IMR-90 (cell line): ENCODE measurements around the gene ZMAT5.

Experiments used
- BHLHE40 ChIP-seq: fragments of 150-350 bp; IDR thresholded peaks from 2 replicates; pipeline ENCODE4 v1.6.1; 2016; ENCODE audit warnings: mild to moderate bottlenecking, low read depth, low read length
- MAFK ChIP-seq: IDR thresholded peaks from 2 replicates; pipeline ENCODE4 v1.6.1; 2012; ENCODE audit warnings: low read depth, low read length, improper control_type of control experiment
- MXI1 ChIP-seq: IDR thresholded peaks from 2 replicates; pipeline ENCODE4 v1.6.1; 2012; ENCODE audit warnings: low read depth, mild to moderate bottlenecking, low read length, moderate library complexity, borderline replicate concordance
- POLR2A ChIP-seq: IDR thresholded peaks from 2 replicates; pipeline ENCODE4 v1.6.1; 2012; ENCODE audit warnings: mild to moderate bottlenecking, low read depth, low read length
- RAD21 ChIP-seq: IDR thresholded peaks from 2 replicates; pipeline ENCODE4 v1.6.1; 2012; ENCODE audit warnings: low read length, improper control_type of control experiment
- SMC3 ChIP-seq: fragments of 150-350 bp; IDR thresholded peaks from 2 replicates; pipeline ENCODE4 v1.6.1; 2016; ENCODE audit warnings: low read depth, mild to moderate bottlenecking, antibody characterized with exemption, low read length, moderate library complexity
- TF ChIP-seq, protein P1 (sequence below): conservative IDR thresholded peaks from 2 replicates; pipeline ENCODE4 v1.5.1; 2012; ENCODE audit warnings: mild to moderate bottlenecking, low read depth, low read length, improper control_type of control experiment
- TF ChIP-seq, protein P2 (sequence below): fragments of 150-350 bp; IDR thresholded peaks from 2 replicates; pipeline ENCODE4 v1.6.1; 2017; ENCODE audit warnings: mild to moderate bottlenecking, antibody characterized with exemption, low read length, low read depth

DNA sequence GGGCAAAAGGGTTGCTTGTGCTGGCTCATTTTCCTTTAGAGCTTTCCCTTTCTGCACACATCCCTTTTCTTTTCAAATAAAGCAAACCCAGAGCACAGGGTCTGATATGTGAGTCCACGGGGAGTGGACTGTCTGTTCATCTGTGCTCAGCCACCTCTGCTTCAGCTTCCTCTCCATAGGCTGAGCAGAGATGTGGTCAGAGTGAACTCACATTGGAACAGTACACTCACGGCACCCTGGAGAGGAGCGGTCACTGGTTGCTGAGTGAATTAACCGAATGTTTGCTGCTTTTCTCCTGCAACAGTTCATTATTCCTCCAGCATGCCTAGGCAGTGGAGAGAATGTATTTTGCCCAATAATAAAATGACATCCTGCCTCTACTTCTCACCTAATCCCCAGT, 83.3 kb downstream of the ZMAT5 start:
- TF ChIP-seq, protein P1, sequence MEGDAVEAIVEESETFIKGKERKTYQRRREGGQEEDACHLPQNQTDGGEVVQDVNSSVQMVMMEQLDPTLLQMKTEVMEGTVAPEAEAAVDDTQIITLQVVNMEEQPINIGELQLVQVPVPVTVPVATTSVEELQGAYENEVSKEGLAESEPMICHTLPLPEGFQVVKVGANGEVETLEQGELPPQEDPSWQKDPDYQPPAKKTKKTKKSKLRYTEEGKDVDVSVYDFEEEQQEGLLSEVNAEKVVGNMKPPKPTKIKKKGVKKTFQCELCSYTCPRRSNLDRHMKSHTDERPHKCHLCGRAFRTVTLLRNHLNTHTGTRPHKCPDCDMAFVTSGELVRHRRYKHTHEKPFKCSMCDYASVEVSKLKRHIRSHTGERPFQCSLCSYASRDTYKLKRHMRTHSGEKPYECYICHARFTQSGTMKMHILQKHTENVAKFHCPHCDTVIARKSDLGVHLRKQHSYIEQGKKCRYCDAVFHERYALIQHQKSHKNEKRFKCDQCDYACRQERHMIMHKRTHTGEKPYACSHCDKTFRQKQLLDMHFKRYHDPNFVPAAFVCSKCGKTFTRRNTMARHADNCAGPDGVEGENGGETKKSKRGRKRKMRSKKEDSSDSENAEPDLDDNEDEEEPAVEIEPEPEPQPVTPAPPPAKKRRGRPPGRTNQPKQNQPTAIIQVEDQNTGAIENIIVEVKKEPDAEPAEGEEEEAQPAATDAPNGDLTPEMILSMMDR, result no peak
- no peak for TF ChIP-seq POLR2A
- TF ChIP-seq SMC3, result no peak
- no peak for TF ChIP-seq BHLHE40
- TF ChIP-seq MAFK, result no peak
- TF ChIP-seq, protein P2, sequence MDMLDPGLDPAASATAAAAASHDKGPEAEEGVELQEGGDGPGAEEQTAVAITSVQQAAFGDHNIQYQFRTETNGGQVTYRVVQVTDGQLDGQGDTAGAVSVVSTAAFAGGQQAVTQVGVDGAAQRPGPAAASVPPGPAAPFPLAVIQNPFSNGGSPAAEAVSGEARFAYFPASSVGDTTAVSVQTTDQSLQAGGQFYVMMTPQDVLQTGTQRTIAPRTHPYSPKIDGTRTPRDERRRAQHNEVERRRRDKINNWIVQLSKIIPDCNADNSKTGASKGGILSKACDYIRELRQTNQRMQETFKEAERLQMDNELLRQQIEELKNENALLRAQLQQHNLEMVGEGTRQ, result no peak
- no peak for TF ChIP-seq RAD21
- TF ChIP-seq MXI1, result no peak
